HG03378 (cell line): ENCODE results near the gene SERPINA12.
"Not testable (repeated sequence)": the region's sequence is repeated elsewhere in the genome, so short reads cannot be mapped to it uniquely, and the experiment has no call there.

Source experiments
- ATAC-seq: cut with Tn5 transposase; IDR thresholded peaks from one replicate; pipeline ENCODE4 v1.9.1; 2021; ENCODE audit warnings: mild to moderate bottlenecking, moderate library complexity; ENCODE audit not compliant: unreplicated experiment

SERPINA12 gene

DNA sequence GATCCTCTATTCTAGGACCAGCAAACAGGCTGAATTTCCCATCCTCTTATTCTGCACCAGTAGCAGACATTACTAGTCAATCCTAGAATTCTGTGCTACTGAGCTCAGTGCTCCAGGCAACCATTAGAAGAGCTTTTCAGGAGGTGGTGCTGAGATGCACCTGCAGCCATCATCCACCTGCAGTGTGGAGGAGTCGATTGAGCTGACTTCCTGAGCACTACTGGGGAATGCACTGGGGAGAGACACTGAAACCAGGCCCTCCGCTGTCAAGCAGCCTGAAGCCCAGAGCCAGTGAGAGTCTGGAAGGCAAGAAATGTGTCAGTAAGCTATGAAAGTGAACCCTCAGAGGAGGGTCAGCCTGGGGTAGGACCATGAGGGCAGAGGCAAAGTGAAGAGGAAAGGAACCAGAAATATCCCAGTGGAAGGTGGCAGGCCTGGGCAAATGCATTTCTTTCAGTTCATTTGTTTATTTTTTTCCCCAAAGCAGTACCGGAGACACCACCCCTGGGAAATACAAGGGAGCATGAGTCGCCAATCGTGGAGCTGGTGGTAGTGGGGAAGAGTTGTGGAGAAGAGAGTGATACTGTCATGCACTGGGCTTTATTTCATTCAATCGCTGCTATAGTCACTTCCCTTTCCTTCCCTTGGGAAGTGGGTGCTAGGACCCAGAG is 28.9 kb upstream of the SERPINA12 start:
- ATAC-seq = no peak

DNA sequence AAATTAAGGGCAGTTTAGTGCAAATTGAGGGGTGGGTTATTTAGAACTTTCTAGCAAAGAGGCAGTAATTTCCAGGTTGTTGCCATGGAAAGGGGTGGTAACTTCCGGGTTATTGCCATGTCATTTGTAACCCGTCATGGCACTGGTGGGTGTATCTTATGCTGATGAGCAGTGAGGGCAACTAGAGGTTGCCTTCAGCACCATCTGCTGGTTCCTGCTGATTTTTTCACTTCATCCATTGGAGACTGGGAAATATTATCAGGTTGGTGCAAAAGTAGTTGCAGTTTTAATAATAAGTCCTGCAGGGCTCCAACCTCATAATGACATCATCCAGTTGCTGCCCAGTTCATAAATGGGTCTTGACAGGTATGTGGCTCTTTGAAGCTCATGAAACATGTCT is 27.6 kb upstream of the SERPINA12 start:
- no peak for ATAC-seq

DNA sequence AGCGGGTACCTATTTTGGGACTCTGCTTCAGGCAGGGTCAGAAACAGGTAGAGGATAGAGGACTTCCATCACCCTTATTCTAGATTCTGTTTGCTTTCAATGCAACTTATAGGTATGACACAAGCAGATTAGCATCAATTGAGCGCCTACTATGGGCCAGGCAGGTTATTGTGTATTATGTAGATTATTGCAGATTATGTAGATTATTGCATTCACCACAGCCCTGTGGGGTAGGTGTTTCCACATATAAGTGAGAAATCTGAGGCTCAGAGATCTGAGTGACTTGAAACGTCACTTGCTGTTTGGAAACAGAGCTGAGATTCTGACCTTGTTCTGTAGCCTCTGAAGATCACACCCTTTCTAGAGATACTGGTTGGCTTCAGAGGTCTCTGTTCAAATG is 26.2 kb upstream of the SERPINA12 start:
- ATAC-seq = no peak

DNA sequence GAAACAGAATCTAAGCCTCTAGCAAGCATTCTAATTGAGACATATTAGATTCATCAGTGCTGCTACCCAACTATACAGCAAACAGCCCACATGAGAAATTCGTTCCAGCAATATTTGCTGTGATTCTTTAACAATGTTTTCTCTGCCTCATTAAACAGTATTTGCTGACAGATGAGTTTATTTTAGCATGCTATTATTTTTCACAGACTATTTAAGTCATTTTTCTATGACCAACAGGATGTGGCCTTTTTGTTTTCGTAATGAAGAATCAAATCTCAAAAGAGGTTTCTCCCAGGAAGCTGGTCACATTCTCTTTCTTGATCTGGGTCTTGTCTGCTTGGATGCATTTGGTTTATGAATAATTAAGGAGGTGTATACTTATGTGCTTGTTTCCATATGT is 23.2 kb upstream of the SERPINA12 start:
- no peak for ATAC-seq

DNA sequence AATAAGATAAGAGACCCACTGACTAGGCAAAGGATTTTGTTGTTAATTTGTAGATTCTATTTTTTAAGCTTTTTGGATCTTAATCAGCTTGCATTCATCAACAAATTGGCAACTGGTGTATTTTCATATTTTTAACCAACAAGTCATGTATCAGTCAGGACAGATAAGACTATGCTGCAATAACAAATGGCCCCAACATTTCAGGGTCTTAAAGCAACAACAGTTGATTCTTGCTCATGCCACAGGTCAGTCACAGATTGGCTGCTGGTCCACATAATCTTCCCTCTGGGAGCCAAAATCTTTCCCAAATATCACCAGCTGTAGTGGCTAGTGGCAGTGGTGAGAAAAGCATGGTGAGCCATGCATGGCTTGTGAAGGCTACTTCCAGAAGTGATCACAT is 21.9 kb upstream of the SERPINA12 start:
- no peak for ATAC-seq

DNA sequence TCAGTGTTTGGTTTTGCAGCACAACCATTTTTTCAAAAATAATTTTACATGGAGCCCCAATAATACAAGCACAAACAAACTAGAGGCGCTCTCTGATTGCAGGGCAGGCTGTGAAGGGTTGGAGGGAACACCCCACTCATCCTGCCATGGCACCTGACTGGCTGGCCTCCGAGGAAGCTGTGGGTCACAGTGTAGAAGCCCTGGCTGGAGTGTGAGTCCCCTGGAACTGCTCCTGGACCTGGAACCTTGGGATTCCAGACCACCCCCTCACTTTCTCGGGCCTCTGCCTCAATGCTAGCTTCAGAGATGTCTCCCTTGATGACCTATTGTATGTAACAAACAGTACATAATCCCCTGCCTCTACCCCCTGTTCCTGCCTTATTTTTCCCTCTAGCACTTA is 14.8 kb upstream of the SERPINA12 start:
- ATAC-seq = no peak

DNA sequence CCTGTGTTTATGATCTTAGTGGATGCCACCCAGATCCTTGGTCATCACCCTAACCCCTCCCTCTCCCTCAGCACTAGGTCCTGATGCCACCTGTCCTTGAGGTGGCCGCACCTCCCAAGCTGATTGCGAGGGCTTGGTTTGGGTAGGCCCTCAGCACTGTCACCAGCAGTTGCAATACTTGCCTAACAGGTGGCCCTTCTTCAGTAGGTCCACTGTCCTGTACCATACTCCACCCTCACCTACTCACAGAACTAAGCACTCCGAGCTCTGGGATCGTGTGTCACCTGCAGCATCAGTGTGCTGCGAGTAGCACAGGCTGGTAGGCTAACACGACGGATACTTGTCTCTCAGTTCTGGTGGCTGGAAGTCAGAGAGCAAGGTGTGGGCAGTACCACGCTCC is 14.0 kb upstream of the SERPINA12 start:
- no peak for ATAC-seq

DNA sequence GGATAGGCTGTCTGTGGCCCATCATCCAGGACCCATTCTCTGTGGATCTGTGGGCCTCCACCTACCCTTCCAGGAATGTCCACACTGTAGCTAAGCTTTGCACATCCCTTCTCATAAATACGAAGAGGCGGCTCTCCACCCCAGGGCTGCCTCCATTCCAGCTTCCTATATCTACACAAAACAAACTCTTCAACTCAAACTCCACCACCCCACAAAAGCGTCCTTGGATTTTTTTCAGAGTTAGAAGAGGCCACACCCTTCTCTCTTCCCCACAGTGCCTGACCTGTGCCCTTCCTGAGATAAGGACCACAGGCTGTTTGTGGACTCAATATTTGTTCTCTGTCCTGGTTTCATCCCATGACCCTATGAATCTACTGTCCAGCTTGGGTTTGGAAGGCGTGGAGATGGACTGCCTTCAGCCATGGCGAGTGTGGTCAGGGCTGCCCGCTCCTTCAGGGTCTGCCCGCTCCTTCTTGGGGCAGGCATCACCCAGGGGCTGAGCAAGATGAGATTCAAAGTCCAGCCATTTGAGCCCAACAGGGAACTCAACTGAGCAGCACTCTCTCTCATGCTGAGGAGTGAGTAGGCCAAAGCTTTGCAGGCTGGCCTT is 13.0 kb upstream of the SERPINA12 start:
- ATAC-seq = no peak

DNA sequence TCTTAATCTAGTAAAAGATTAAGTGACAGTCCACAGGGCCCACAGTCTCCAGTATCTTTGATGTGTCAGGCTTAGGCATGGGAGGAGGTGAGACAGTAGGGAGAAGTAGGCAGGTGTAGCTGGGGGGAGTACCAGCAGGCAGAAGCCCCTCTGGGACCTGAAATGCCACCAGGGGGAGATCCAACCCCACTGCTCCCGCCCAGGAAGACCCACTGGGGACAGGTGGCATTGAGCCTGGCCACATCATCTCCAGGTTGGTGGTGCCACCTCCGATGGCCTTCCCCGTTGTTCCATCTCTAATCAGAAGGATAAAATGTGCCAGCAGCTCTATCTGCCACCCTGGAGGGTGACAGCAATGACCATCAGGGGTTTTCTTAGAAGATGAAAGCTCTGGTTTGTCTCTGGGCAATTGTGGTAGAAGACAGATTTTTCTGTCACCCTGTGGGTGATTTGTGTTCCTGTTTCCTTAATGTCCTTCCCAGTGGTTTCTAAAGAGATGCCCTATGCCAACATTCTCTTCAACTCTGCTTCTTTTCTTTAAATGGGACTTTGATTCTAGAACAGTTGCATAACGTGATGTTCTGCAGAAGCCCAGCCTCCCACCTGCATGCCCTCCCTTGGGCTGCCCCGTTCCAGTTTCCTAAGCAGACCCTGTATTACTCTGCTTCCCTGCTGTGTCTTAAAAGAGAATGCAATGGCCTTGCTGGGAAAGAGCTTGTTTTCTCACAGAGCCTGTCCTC is 12.3 kb upstream of the SERPINA12 start:
- ATAC-seq = no peak

DNA sequence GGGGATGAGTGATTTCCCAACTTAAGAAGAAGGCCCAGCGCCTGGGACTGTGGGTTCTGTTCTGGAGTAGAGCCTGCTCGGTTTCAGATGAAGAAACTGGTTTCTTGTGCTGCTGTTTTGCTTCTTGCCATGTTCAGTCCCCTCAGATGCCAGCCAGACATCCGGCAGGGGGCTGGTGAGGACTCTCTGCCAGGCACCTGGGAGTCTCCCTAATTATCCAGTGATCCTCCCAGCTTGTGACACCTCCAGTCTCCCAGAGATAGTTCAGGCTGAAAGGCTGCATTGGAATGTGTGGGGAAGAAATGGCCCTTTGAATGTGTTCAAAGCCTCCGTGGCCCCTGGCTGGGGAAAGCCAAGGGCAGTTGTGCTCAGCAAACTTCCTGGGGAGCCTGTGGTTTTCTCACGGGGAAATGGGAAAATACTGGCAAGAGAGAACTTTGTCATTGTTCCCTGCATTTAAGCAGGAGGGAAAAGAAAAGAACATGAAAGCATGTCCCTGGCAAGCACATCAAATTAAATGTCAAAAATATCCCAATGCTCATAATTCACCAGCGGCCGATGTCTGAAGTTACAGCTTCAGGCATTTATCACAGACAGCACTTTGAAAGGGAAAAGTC is 8.5 kb upstream of the SERPINA12 start:
- ATAC-seq = no peak

DNA sequence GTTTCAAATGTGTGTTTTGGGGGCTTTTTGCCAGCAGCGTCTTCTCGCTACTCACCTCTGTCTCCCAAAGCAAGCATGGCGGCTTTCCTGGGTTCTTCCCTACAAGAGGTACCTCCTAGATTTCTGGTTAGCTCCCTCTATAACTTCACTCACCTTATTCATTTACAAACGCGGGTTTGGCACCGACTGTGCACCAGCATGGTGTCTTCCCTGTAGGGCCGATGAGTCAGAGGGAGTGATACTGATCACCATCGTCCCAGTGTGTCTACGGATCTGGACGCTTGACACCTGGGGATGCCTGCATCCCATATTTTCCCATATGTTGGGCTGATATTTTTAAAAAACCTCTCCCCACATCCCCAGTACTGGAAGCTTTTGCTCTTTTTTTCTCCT is 8.0 kb upstream of the SERPINA12 start:
- ATAC-seq = no peak

DNA sequence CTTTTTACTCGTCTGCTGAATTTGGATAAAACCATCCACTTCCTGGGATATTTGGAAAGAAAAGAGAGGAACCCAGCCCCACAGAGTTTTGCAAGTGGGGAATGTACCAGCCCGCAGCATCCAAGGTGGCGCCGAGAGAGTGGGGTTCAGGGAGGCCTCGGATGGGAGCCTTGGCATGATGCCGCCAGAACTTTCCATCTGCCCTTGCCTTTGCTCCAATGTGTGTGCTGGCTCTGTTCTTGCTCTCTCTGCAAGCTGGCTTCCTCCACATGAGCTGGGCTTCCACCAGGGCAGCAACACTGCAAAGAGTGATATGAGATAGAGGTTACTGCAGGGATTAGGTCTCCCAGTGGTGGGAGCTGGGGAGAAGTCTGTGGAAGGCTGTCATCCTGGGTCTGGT is 6.6 kb upstream of the SERPINA12 start:
- ATAC-seq = no peak

DNA sequence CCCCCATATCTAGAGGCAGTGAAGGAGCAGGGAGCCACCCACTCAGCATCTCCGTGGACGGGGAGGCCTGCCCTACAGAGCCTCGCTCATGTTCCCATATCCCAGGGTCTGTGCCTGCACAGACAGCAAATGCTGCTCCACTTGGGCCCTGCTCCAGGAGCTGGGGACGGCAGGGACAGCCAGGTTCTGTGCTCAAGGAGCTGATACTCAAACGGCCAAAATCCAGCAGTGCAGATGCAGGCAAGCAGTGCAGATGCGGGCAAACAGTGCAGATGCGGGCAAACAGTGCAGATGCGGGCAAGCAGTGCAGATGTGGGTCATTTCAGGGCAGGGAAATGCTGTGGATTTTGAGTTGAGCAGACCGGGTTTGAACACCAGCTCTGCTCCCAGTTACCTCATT is 6.2 kb upstream of the SERPINA12 start:
- no peak for ATAC-seq

DNA sequence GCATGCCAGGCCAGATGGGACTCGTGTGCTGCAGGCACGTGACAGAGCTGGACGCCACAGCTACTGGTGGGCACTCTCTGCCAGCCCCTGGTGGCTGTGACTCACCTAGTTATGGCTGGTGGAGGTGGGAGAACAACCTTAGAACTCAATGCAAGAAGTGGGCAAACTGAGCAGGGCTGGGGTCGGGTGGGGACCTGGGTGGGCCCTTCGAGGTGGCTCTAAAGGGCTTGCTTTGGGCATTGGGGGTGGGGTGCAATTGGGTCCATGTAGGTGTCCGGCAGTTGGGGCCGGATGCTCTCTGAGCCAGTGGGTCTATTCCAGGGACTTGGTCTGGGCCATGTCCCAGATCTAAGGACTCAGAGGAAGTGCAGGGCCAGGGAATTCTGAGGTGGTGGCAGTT is 5.1 kb upstream of the SERPINA12 start:
- no peak for ATAC-seq

DNA sequence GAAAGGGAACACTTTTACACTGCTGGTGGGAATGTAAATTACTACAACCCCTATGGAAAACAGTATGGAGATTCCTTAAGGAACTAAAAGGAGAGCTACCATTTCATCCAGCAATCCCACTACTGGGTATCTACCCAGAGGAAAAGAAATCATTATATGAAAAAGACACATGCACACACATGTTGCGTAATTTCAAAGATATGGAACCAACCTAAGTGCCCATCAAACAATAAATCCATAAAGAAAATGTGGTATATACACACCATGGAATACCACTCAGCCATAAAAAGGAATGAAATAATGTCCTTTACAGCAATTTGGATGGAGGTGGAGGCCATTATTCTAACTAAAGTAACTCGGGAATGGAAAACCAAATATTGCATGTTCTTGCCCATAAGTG is 1.2 kb upstream of the SERPINA12 start:
- not testable (repeated sequence) for ATAC-seq

DNA sequence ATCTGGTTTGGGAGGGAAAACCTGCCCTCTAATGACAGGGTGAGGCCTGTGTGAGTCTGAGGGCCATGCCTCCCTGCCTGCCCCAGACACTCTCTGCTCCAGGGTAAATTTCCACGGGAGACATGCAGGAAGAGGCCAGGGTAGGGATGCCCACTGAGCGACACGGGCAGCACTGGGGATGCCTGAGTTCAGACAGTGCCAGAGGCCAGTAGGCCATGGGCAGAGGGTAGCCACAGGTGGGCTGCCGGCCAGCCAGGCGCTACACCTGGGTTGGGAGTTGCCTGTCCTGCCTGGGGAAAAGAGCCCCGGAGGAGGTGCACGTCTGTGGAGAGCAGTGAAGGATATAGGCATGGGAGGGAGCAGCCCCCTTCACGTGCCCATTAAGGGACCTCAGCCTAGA is 3.6 kb downstream of the SERPINA12 start:
- no peak for ATAC-seq

DNA sequence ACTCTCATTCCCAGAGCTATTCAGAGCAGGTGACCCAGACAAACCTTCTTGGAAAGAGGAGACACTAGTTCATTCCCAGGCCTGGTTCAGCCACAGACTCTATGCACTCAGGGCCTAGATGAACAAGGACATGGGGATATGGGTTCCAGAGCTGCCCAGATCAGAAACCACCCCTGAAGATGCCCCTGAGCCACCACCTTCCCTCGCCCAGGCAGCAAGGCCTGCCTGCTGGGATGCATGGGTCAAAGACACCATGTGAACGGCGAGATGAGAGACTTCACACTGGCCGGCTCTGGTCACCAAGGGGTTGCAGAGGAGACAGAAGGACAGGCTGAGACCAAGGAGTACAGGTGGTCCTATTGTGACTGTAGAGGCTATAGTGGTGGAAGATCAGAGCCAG is 4.1 kb downstream of the SERPINA12 start:
- no peak for ATAC-seq

DNA sequence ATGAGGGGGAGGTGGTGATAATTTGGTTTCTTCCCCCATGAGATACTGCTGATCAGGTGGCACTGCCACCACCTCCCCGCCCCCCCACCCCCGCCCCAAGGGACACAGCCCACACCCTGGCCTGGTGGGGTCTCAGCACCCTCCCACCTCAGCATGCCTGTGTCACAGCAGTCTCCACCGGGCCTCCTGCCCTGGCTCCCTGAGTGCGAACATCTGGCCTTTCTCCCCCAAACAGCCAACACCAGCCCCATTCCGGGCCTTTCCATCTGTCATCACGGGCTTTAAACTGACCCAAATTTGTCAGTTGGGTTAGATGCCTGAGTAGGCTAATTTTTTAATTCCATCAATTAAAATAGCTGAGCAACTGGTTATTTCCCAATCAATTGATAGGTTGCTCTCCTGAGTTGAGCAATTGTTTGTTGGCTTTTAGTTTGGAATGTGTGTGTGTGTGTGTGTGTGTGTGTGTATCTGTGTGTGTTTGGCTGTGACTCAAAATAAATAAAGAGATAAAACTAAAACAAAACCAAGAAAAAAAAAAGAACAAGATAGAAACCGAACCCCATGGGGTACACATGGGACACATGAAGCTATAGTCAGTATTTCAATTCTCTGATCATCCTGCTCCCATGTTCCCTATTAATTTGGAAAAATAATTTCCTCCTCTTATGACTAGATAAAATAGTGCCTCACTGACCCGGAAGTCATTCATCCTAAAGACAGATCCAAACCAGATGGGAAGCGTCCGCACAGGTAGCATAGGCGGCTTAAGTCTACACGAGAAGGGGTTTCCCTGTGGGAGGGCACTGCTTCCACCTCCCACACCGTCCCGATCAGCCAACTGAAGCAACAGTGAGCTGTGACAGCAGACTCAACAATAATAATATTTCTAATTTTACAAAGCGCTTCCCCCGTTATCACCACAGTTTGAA is 7.4 kb downstream of the SERPINA12 start:
- no peak for ATAC-seq

DNA sequence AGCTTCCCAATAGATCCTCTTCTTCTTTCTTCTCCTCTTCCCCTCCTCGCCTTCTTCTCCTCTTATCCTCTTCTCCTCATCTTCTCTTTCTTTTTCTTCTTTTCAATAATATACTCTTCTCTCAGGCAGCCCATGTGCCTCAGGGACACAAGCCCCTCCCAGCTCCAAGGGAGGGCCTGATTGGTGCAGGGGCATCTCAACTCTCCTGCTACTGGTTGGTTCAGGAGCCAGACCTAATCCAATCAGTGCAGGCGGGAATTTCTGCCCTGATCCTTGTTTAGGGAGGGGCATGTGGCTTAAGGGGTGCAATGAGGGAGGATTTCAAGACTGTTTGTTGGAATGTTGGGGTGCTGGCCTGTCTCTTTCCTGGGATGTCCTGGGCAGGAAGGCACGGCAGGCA is 9.0 kb downstream of the SERPINA12 start:
- ATAC-seq = no peak

DNA sequence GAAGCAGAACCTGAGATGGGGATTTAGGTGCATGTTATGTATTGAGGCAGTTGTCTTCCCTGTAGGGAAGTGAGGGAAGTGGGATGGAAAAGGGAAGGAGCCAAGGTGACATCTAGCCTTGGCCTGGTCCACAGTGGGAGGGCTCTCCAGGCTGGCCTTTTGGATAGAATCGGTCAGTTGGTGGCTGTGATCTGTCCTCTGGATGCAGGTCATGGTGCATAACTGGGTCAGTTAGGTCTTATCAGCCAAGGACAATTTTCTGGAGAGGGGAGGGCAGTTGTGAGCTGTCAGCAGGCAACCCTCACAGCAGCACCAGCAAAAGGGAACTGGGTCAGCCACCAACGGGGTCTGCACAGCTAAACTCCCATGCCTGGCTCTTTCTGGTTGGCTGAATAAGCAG is 9.6 kb downstream of the SERPINA12 start:
- no peak for ATAC-seq

DNA sequence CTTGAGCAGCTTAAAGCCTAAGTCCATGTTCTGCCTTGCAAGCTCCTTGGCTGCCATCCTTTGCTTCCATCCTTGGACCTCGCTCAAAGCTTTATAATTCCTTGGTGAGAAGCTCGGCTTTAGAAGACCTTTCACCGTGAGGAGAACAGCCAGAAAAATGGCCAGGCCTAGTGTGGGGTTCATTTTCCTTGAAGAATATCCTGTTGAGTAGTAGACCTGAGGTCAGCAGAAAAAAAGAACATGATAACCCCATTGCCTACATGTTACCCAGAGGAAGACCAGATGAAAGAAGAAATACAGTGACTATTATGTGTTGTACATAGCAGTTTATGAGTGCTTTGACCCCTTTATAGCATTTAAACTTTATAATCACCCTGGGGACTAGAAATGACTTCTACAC is 11.1 kb downstream of the SERPINA12 start:
- no peak for ATAC-seq
